22Rv1 (cell line): ENCODE data around the gene COMMD9.

Source experiments
- CTCF ChIP-seq: fragments of 450-650 bp; IDR thresholded peaks from 2 replicates; pipeline ENCODE4 v1.5.1; 2017; ENCODE audit warnings: mild to moderate bottlenecking
- ZFX ChIP-seq: fragments of 450-650 bp; IDR thresholded peaks from 2 replicates; pipeline ENCODE4 v1.6.1; 2017; ENCODE audit warnings: antibody characterized with exemption, borderline replicate concordance

GRCh38 chr11:36278531-36279282, 10.5 kb downstream of the COMMD9 start:
- TF ChIP-seq CTCF = no peak
- TF ChIP-seq ZFX = no peak
